ENCODE measurements around the gene SLC17A2.

The SLC17A2 gene

DNA sequence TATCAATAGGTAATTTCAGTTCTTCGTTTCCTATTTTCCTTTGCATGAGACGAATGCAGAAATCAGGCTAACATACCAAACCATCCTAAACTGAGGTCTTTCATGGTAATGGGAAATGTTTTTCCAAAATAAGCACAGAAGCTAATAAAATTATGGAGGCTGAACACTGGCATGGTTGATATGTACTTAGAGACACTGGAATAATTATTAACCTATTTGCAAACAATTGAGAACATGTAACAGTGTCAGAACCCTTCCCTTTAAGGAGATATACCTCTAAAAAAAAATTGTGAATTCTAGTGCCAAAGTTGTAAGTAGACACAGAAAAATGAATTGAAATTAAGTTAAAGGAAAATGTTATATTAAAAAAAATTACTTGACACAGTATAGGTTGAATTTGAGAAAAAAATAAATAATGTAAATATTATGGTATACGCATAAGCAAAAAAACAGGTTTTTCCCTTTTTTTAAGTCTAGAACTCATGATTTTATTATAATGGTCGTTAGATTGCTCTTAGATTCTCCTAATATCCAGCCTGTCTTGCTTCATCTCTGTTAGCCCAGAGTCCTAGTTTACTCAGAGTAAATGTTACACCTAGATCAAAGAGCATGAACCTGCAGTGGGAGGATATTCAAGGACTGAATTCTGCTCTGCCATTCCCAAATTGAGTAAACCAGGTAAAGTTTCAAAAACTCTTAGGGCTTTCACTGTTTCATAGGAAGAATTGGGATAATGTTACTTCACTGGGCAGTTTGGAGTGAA lies 1.7 kb downstream of the SLC17A2 start:
- Histone ChIP-seq H3K9me3 (ENCODE audit: insufficient read depth, low read length) (no peaks in the 10 kb centered on the region), H3K4me1 (ENCODE audit: insufficient read depth, insufficient read length) (no peaks in the 10 kb centered on the region), H3K4me3 (ENCODE audit: insufficient read length, low read depth) (no peak overlapping the region), H3K27me3 (ENCODE audit: insufficient read depth, insufficient read length) (no peaks in the 10 kb centered on the region), H3K36me3 (ENCODE audit: insufficient read depth, insufficient read length, low read length) (no peaks in the 10 kb centered on the region), H3K9ac (ENCODE audit: insufficient read length, low read depth) (no peak overlapping the region)
- DNase-seq (ENCODE audit: low read depth, low spot score): no peak
- TF ChIP-seq SUZ12 (IDR thresholded peaks at IDR 0.05; ENCODE audit: extremely low read depth, insufficient read depth, insufficient read length): no peak

DNA sequence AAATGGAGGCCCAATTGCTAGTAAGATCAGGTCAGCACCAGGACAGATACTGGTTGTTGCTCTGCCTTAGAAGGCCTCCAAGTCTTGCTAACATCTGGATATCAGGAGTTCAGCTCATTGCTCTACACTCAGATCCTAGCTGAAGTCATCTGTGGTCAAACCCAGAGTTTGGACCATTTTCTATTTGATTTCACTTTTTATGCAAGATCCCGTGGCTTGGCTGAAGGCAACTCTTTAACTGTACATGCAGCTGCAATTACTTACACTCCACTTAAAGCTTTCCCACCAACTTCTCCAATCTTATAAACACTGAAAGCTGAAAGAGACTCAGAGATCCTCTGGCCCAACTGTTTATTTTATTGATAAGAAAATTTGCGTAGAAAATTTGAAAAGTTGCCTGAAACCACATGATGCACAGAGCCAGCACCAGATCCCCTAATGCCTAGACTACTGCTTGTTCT lies 2.7 kb downstream of the SLC17A2 start:
- Histone ChIP-seq H3K9me3 (ENCODE audit: insufficient read depth, low read length) (no peaks in the 10 kb centered on the region), H3K9ac (ENCODE audit: insufficient read length, low read depth) (no peak overlapping the region), H3K4me3 (ENCODE audit: insufficient read length, low read depth) (no peak overlapping the region), H3K36me3 (ENCODE audit: insufficient read depth, insufficient read length, low read length) (no peaks in the 10 kb centered on the region), H3K27me3 (ENCODE audit: insufficient read depth, insufficient read length) (no peaks in the 10 kb centered on the region), H3K4me1 (ENCODE audit: insufficient read depth, insufficient read length) (no peaks in the 10 kb centered on the region)
- no peak for TF ChIP-seq ZNF274 (IDR thresholded peaks at IDR 0.05; ENCODE audit: low read depth, low read length)
- no peak for TF ChIP-seq YY1 (IDR thresholded peaks at IDR 0.05; ENCODE audit: insufficient read depth, insufficient read length)
- TF ChIP-seq SUZ12 (IDR thresholded peaks at IDR 0.05; ENCODE audit: extremely low read depth, insufficient read depth, insufficient read length): no peak
- no peak for DNase-seq (ENCODE audit: low read depth, low spot score)

DNA sequence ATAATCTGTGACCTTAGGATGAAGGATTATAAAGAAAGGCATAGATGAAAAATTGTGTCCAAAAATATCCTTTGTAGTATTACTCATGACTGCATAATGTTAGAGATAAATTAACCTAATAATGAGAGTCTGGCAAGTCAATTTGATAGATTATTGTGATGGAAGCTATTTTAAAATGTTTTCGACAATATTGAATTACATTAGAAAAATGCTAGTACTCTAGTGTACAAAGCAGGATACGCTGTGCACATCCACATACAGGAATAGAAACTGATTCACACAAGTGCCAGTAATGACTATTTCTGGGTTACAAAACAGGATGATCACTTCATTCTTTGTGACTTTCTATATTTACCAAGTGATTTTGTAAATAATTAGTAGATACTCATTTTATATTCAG lies 3.3 kb downstream of the SLC17A2 start:
- Histone ChIP-seq H3K9me3 (ENCODE audit: insufficient read depth, low read length) (no peaks in the 10 kb centered on the region), H3K4me3 (ENCODE audit: insufficient read length, low read depth) (no peak overlapping the region), H3K36me3 (ENCODE audit: insufficient read depth, insufficient read length, low read length) (no peaks in the 10 kb centered on the region), H3K9ac (ENCODE audit: insufficient read length, low read depth) (no peak overlapping the region), H3K4me1 (ENCODE audit: insufficient read depth, insufficient read length) (no peaks in the 10 kb centered on the region), H3K27me3 (ENCODE audit: insufficient read depth, insufficient read length) (no peaks in the 10 kb centered on the region)
- TF ChIP-seq YY1 (IDR thresholded peaks at IDR 0.05; ENCODE audit: insufficient read depth, insufficient read length) (no peak), SUZ12 (IDR thresholded peaks at IDR 0.05; ENCODE audit: extremely low read depth, insufficient read depth, insufficient read length) (no peak), ZNF274 (IDR thresholded peaks at IDR 0.05; ENCODE audit: low read depth, low read length) (no peak)
- no peak for DNase-seq (ENCODE audit: low read depth, low spot score)

DNA sequence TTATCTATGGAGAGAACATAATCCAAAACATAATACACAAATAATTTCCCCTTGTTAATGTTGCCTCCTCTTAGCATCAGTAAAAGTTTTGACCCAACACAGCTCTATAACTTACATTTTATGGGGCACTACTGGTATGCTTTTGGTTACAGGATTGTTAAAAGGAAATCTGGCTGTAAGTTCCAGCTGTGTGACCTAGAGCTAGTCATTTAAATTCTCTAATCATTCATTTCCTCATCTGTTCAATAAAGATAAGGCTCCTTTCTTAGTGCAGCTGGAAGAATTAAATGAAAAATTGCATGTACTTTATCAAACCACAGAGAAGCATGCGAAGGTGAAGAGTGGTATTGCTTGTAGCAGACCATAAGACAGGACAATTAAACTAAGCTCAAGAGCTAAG lies 4.6 kb downstream of the SLC17A2 start:
- no peaks in the 10 kb centered on the region for H3K36me3 ChIP-seq (ENCODE audit: insufficient read depth, insufficient read length, low read length)
- H3K9me3 ChIP-seq (ENCODE audit: insufficient read depth, low read length): no peaks in the 10 kb centered on the region
- no peak for DNase-seq (ENCODE audit: low read depth, low spot score)
- H3K9ac ChIP-seq (ENCODE audit: insufficient read length, low read depth): no peak overlapping the region
- H3K4me1 ChIP-seq (ENCODE audit: insufficient read depth, insufficient read length): no peaks in the 10 kb centered on the region
- H3K27me3 ChIP-seq (ENCODE audit: insufficient read depth, insufficient read length): no peaks in the 10 kb centered on the region
- TF ChIP-seq YY1 (IDR thresholded peaks at IDR 0.05; ENCODE audit: insufficient read depth, insufficient read length) (no peak), SUZ12 (IDR thresholded peaks at IDR 0.05; ENCODE audit: extremely low read depth, insufficient read depth, insufficient read length) (no peak), ZNF274 (IDR thresholded peaks at IDR 0.05; ENCODE audit: low read depth, low read length) (no peak)
- H3K4me3 ChIP-seq (ENCODE audit: insufficient read length, low read depth): no peak overlapping the region

DNA sequence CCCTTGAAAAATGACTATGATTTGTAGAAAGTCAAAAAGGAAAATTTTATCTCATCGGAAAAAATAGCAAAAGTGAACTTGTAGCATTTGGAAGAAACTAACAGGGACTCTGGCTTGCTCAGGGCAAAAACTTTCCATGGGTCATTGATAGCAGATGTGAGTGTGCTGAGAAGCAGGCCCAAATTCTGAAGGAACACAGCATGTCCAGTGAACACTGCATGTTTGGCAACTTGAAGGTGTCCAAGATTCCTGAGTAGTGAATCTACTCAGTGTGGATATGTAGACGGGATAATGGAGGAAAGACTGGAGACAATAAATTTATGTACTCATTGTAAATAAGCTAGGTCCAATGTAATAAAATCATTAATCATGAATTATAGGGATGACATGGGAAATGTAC lies 8.2 kb downstream of the SLC17A2 start:
- Histone ChIP-seq H3K27me3 (ENCODE audit: insufficient read depth, insufficient read length) (no peaks in the 10 kb centered on the region), H3K9me3 (ENCODE audit: insufficient read depth, low read length) (no peaks in the 10 kb centered on the region), H3K9ac (ENCODE audit: insufficient read length, low read depth) (no peak overlapping the region), H3K4me3 (ENCODE audit: insufficient read length, low read depth) (no peak overlapping the region), H3K36me3 (ENCODE audit: insufficient read depth, insufficient read length, low read length) (no peaks in the 10 kb centered on the region), H3K4me1 (ENCODE audit: insufficient read depth, insufficient read length) (no peaks in the 10 kb centered on the region)
- TF ChIP-seq YY1 (IDR thresholded peaks at IDR 0.05; ENCODE audit: insufficient read depth, insufficient read length) (no peak), ZNF274 (IDR thresholded peaks at IDR 0.05; ENCODE audit: low read depth, low read length) (no peak), SUZ12 (IDR thresholded peaks at IDR 0.05; ENCODE audit: extremely low read depth, insufficient read depth, insufficient read length) (no peak)
- DNase-seq (ENCODE audit: low read depth, low spot score): no peak

DNA sequence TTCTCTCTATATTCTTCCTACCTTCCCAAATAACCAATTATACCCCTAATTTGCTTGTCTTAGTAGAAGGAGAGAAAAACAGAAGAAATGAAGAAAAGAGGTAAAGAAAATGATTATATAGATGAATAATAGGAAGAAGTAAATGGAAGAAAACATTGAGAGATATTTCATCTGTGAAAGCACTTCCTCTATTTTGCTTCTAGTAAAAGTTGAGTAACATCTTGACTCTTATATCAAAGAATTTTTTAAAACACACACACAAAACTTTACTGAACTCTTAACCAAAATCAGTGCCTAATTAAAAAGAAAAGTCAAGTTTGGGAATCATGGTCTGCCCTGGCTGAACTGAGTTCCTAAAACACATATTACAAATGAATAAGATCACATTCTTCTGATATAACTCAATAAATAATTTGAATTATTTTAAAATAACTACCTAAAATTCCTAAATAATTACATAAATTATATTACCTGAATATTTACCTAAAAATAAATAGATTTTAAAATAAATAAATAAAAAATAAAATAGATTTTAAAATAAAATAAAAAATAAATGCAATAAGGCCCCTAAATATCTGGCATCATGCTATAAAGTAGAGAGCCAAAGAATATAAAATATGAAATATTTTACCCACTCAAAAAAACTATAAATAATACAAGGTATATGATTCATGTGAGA lies 8.8 kb downstream of the SLC17A2 start:
- DNase-seq (ENCODE audit: low read depth, low spot score): no peak
- TF ChIP-seq SUZ12 (IDR thresholded peaks at IDR 0.05; ENCODE audit: extremely low read depth, insufficient read depth, insufficient read length) (no peak), YY1 (IDR thresholded peaks at IDR 0.05; ENCODE audit: insufficient read depth, insufficient read length) (no peak)
- Histone ChIP-seq H3K36me3 (ENCODE audit: insufficient read depth, insufficient read length, low read length) (no peaks in the 10 kb centered on the region), H3K4me3 (ENCODE audit: insufficient read length, low read depth) (no peak overlapping the region), H3K4me1 (ENCODE audit: insufficient read depth, insufficient read length) (no peaks in the 10 kb centered on the region), H3K9ac (ENCODE audit: insufficient read length, low read depth) (no peak overlapping the region), H3K9me3 (ENCODE audit: insufficient read depth, low read length) (no peaks in the 10 kb centered on the region), H3K27me3 (ENCODE audit: insufficient read depth, insufficient read length) (no peaks in the 10 kb centered on the region)

DNA sequence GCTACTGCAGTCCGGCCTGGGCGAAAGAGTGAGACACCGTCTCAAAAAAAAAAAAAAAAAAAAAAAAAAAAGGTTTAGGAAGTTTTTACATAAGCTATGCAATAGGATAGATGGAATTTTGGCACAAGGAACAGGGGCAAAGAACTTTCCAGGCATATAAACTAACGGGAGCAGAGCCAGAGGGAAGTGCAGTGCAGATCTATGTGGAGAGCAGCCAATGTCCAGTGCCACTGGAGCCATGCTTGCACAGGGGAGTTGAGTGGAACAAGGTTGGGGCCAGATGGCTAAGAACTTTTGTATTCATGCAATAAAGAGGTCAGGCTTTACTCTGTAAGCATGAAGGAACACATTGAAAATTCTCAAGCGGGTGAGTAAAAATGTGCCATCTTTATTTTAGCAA lies 10.8 kb downstream of the SLC17A2 start:
- no peak for DNase-seq (ENCODE audit: low read depth, low spot score)
- Histone ChIP-seq H3K27me3 (ENCODE audit: insufficient read depth, insufficient read length) (no peaks in the 10 kb centered on the region), H3K36me3 (ENCODE audit: insufficient read depth, insufficient read length, low read length) (no peaks in the 10 kb centered on the region), H3K9me3 (ENCODE audit: insufficient read depth, low read length) (no peaks in the 10 kb centered on the region), H3K4me1 (ENCODE audit: insufficient read depth, insufficient read length) (no peaks in the 10 kb centered on the region), H3K4me3 (ENCODE audit: insufficient read length, low read depth) (no peak overlapping the region), H3K9ac (ENCODE audit: insufficient read length, low read depth) (no peak overlapping the region)
- TF ChIP-seq SUZ12 (IDR thresholded peaks at IDR 0.05; ENCODE audit: extremely low read depth, insufficient read depth, insufficient read length) (no peak), ZNF274 (IDR thresholded peaks at IDR 0.05; ENCODE audit: low read depth, low read length) (no peak), YY1 (IDR thresholded peaks at IDR 0.05; ENCODE audit: insufficient read depth, insufficient read length) (no peak)
